A549 (cell line): Measurements from ENCODE around the gene RAB3GAP1. TPM values are rescaled to one million over a fixed set of nuclear protein-coding genes. Genes with fewer than 3 reads are reported as not detected.

Experiments
- ATAC-seq, 2 experiments: fragments of 200-7000 bp in 1 of 2; fragments of >200 bp in 1 of 2; cut with Nextera tagmentation in 1 of 2; cut with Tn5 transposase in 1 of 2; 3 replicates each; pipeline versions ENCODE4 v1.8.0 to v1.9.1; 2018 to 2020; ENCODE audit warnings: mild to moderate bottlenecking in 1 of 2, moderate library complexity in 1 of 2
- CTCF ChIA-PET: fragments of 300-600 bp; sonication (Branson Sonifier 250); formaldehyde crosslinking; extraction: SDS; loops from one replicate; lab custom pipeline; 2021; ENCODE audit warnings: antibody characterized with exemption, inconsistent platforms; lab: Yijun Ruan, JAX
- POLR2A ChIA-PET: fragments of 350-600 bp; formaldehyde crosslinking; extraction: SDS; loops from one replicate; lab custom pipeline; 2021; ENCODE audit warnings: antibody characterized with exemption, inconsistent platforms; lab: Yijun Ruan, JAX
- DNase-seq, 2 experiments: peaks; one replicate each; pipeline versions ENCODE4 v3.0.0 to v3.0.0-alpha.2; 2011 to 2016; ENCODE audit warnings: low read depth in 1 of 2, low spot score in 1 of 2
- FAIRE-seq: peaks from 2 replicates; lab custom pipeline; 2011; peaks lifted over from hg19 to GRCh38; lab: Jason Lieb, UNC
- H3K27ac ChIP-seq, 2 experiments: fragments of >200 bp; sonication (Bioruptor Twin); formaldehyde crosslinking; 3 replicates each; pipeline ENCODE4 v1.5.1; 2016 to 2017
- H3K4me1 ChIP-seq: fragments of >200 bp; sonication (Bioruptor Twin); formaldehyde crosslinking; 3 replicates; pipeline ENCODE4 v1.6.1; 2016
- H3K4me2 ChIP-seq: fragments of >200 bp; sonication (Bioruptor Twin); formaldehyde crosslinking; 3 replicates; pipeline ENCODE4 v1.6.1; 2016
- H3K4me3 ChIP-seq: fragments of >200 bp; sonication (Bioruptor Twin); formaldehyde crosslinking; 3 replicates; pipeline ENCODE4 v1.5.1; 2016
- H3K9me3 ChIP-seq: fragments of >200 bp; sonication (Bioruptor Twin); formaldehyde crosslinking; 3 replicates; pipeline ENCODE4 v1.6.1; 2016
- CBX8 ChIP-seq: fragments of 200-600 bp; sonication (generic); IDR thresholded peaks from 2 replicates; pipeline ENCODE4 v1.6.1; 2016
- CEBPB ChIP-seq, 2 experiments: fragments of >200 bp in 1 of 2; sonication (Bioruptor Twin) in 1 of 2; formaldehyde crosslinking in 1 of 2; IDR thresholded peaks; 2 replicates each; pipeline ENCODE4 v1.6.1; 2012 to 2016
- EHF ChIP-seq: fragments of 250-450 bp; sonication (Bioruptor Pico); IDR thresholded peaks from 2 replicates; pipeline ENCODE4 v1.5.0; 2020; ENCODE audit warnings: mild to moderate bottlenecking
- FOSL2 ChIP-seq, 2 experiments: fragments of 450-650 bp in 1 of 2; fragments of >200 bp in 1 of 2; sonication (Bioruptor Twin) in 1 of 2; formaldehyde crosslinking; IDR thresholded peaks; 2 replicates each; pipeline versions ENCODE4 v1.5.0 to v1.6.1; 2016 to 2020; ENCODE audit warnings: mild to moderate bottlenecking in 1 of 2, moderate library complexity in 1 of 2
- HOXA7 ChIP-seq: fragments of 250-450 bp; sonication (Bioruptor Pico); IDR thresholded peaks from 2 replicates; pipeline ENCODE4 v1.5.0; 2020; ENCODE audit warnings: mild to moderate bottlenecking, moderate library complexity
- HOXB13 ChIP-seq: fragments of 250-450 bp; sonication (Bioruptor Pico); IDR thresholded peaks from 2 replicates; pipeline ENCODE4 v1.5.0; 2020; ENCODE audit warnings: low read depth, mild to moderate bottlenecking, moderate library complexity
- HOXB5 ChIP-seq: fragments of 250-450 bp; sonication (Bioruptor Pico); IDR thresholded peaks from 2 replicates; pipeline ENCODE4 v1.5.0; 2020; ENCODE audit warnings: mild to moderate bottlenecking, moderate library complexity
- NPAS2 ChIP-seq: fragments of 250-450 bp; sonication (Bioruptor Pico); IDR thresholded peaks from 2 replicates; pipeline ENCODE4 v1.8.0; 2022; ENCODE audit warnings: mild to moderate bottlenecking, moderate library complexity, borderline replicate concordance
- POLR2A ChIP-seq: IDR thresholded peaks from 2 replicates; pipeline ENCODE4 v1.6.1; 2012; ENCODE audit warnings: mild to moderate bottlenecking, low read length
- RARB ChIP-seq: fragments of 250-450 bp; sonication (Bioruptor Pico); IDR thresholded peaks from 2 replicates; pipeline ENCODE4 v1.8.0; 2021; ENCODE audit warnings: mild to moderate bottlenecking, moderate library complexity
- SMC3 ChIP-seq: fragments of >200 bp; sonication (Bioruptor Twin); formaldehyde crosslinking; IDR thresholded peaks from 3 replicates; pipeline ENCODE4 v1.6.1; 2018; ENCODE audit warnings: inconsistent platforms
- TP53 ChIP-seq: fragments of 250-450 bp; sonication (Bioruptor Pico); IDR thresholded peaks from 2 replicates; pipeline ENCODE4 v1.5.0; 2021; ENCODE audit warnings: mild to moderate bottlenecking, moderate library complexity
- ZC3H11A ChIP-seq: fragments of 450-650 bp; IDR thresholded peaks from 2 replicates; pipeline ENCODE4 v1.6.1; 2014; ENCODE audit warnings: antibody characterized with exemption, mild to moderate bottlenecking
- ZFP36 ChIP-seq: fragments of 450-650 bp; IDR thresholded peaks from 2 replicates; pipeline ENCODE4 v1.6.1; 2014; ENCODE audit warnings: borderline replicate concordance; ENCODE audit not compliant: partially characterized antibody
- WGBS: methylation state at CpG from one replicate; pipeline ENCODE4 v1.1.6; 2017; ENCODE audit errors: missing lambda C conversion rate; 5-methylcytosine and 5-hydroxymethylcytosine counted together
- polyA plus RNA-seq, 4 experiments: library from polyadenylated mRNA; depleted of rRNA in 3 of 4; stranded (reverse); fragments of >200 nt; fragmentation: RNase III in 1 of 4; extraction: RNeasy Plus Mini Kit Qiagen cat#74134 plus additional on column Dnase treatment in 1 of 4; gene quantifications; 2 replicates in 3 of 4; 3 replicates in 1 of 4; pipeline ENCODE4 v1.2.3, GENCODE V29; 2011 to 2017
- TF ChIP-seq, protein P1 (sequence below): fragments of 250-450 bp; sonication (Bioruptor Pico); IDR thresholded peaks from 2 replicates; pipeline ENCODE4 v1.5.0; 2021; ENCODE audit warnings: mild to moderate bottlenecking, moderate library complexity, borderline replicate concordance
- TF ChIP-seq, protein P2 (sequence below): fragments of 450-650 bp; IDR thresholded peaks from 2 replicates; pipeline ENCODE4 v1.6.1; 2014; ENCODE audit warnings: antibody characterized with exemption
- TF ChIP-seq, protein P3 (sequence below): fragments of >200 bp; sonication (Bioruptor Twin); formaldehyde crosslinking; IDR thresholded peaks from 3 replicates; pipeline ENCODE4 v1.6.1; 2016

Gene RAB3GAP1
- polyA plus RNA-seq, 2 of the 4 experiments (the other 2 are of a cell fraction): 29.7 to 44.6 TPM

- H3K4me1 ChIP-seq: 0 out of 3 replicates have a peak, but pooled peaks cover 3% of the 10 kb centered on the region
Observed at GRCh38 chr2:135140606-135141005, 88.5 kb downstream of the RAB3GAP1 start.

GRCh38 chr2:135142323-135142722, 90.2 kb downstream of the RAB3GAP1 start:
- no peak overlapping the region for H3K4me3 ChIP-seq
- CTCF ChIA-PET: no interaction called here
- no peak for TF ChIP-seq TP53 (CRISPR knock-in tag)
- no peak for TF ChIP-seq HOXB13 (CRISPR knock-in tag)
- TF ChIP-seq RARB: no peak
- TF ChIP-seq SMC3: no peak
- no peak for TF ChIP-seq HOXA7 (CRISPR knock-in tag)
- no peak for TF ChIP-seq POLR2A
- TF ChIP-seq FOSL2 (IDR thresholded peaks at IDR 0.05): no peak
- no peak for TF ChIP-seq FOSL2 (CRISPR knock-in tag; IDR thresholded peaks at IDR 0.05)
- TF ChIP-seq NPAS2 (CRISPR knock-in tag): no peak
- TF ChIP-seq CEBPB (IDR thresholded peaks at IDR 0.05): no peak
- TF ChIP-seq CBX8: no peak
- no peak for TF ChIP-seq ZC3H11A
- TF ChIP-seq, protein P1, sequence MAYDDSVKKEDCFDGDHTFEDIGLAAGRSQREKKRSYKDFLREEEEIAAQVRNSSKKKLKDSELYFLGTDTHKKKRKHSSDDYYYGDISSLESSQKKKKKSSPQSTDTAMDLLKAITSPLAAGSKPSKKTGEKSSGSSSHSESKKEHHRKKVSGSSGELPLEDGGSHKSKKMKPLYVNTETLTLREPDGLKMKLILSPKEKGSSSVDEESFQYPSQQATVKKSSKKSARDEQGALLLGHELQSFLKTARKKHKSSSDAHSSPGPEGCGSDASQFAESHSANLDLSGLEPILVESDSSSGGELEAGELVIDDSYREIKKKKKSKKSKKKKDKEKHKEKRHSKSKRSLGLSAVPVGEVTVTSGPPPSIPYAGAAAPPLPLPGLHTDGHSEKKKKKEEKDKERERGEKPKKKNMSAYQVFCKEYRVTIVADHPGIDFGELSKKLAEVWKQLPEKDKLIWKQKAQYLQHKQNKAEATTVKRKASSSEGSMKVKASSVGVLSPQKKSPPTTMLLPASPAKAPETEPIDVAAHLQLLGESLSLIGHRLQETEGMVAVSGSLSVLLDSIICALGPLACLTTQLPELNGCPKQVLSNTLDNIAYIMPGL (CRISPR knock-in tag): no peak
- TF ChIP-seq, protein P2, sequence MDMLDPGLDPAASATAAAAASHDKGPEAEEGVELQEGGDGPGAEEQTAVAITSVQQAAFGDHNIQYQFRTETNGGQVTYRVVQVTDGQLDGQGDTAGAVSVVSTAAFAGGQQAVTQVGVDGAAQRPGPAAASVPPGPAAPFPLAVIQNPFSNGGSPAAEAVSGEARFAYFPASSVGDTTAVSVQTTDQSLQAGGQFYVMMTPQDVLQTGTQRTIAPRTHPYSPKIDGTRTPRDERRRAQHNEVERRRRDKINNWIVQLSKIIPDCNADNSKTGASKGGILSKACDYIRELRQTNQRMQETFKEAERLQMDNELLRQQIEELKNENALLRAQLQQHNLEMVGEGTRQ: no peak
- TF ChIP-seq, protein P3, sequence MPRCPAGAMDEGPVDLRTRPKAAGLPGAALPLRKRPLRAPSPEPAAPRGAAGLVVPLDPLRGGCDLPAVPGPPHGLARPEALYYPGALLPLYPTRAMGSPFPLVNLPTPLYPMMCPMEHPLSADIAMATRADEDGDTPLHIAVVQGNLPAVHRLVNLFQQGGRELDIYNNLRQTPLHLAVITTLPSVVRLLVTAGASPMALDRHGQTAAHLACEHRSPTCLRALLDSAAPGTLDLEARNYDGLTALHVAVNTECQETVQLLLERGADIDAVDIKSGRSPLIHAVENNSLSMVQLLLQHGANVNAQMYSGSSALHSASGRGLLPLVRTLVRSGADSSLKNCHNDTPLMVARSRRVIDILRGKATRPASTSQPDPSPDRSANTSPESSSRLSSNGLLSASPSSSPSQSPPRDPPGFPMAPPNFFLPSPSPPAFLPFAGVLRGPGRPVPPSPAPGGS: no peak
- H3K27ac ChIP-seq: no peak overlapping the region
- FAIRE-seq (no peak), DNase-seq (no peak), ATAC-seq (no peak)
- WGBS: 93% methylated on average over 1 of the region's 1 CpG
- H3K4me2 ChIP-seq: no peak overlapping the region
- POLR2A ChIA-PET: no interaction called here
- H3K4me1 ChIP-seq: 0 out of 3 replicates have a peak, but pooled peaks cover 3% of the 10 kb centered on the region
- no peaks in the 10 kb centered on the region; the same call in 2 of the 3 replicates for H3K9me3 ChIP-seq

More at GRCh38 chr2:135140606-135141005, 88.5 kb downstream of the RAB3GAP1 start:
- DNase-seq (no peak), FAIRE-seq (no peak), ATAC-seq (no peak)
- TF ChIP-seq, protein P1 (CRISPR knock-in tag): no peak
- TF ChIP-seq EHF (no peak), CBX8 (no peak)
- H3K4me3 ChIP-seq: no peak overlapping the region
- ChIA-PET CTCF (interaction anchor here (0.7 to 1.7 kb wide), 4 partner anchors 9 to 966 kb away, joined by 4 to 5 read pairs (median 4); no protein-coding TSS in a partner anchor), POLR2A (no interaction called here)
- no peak overlapping the region for H3K27ac ChIP-seq
- no peaks in the 10 kb centered on the region; the same call in 2 of the 3 replicates for H3K9me3 ChIP-seq
- H3K4me2 ChIP-seq: no peak overlapping the region

GRCh38 chr2:135144343-135144742, 92.3 kb downstream of the RAB3GAP1 start:
- WGBS: 100% methylated on average over 2 of the region's 2 CpGs
- DNase-seq (no peak), ATAC-seq (no peak), FAIRE-seq (no peak)
- ChIA-PET POLR2A (no interaction called here), CTCF (no interaction called here)
- Histone ChIP-seq H3K9me3 (no peaks in the 10 kb centered on the region; the same call in 2 of the 3 replicates), H3K4me2 (no peak overlapping the region), H3K27ac (no peak overlapping the region), H3K4me1 (0 out of 3 replicates have a peak, but pooled peaks cover 3% of the 10 kb centered on the region), H3K4me3 (no peak overlapping the region)
- TF ChIP-seq ZFP36 (peak; percentile 5), HOXB5 (no peak)
